ENCODE data around the gene RAB13. TPM values are rescaled to one million over a fixed set of nuclear protein-coding genes. Genes with fewer than 3 reads are reported as not detected.

RAB13 gene
- total RNA-seq, 1 donor from 2014 or later, result 35.4 TPM

- peak in 1 of 2 donors; percentile 14 for DNase-seq (ENCODE audit: low read depth in 2 of 2)
These were observed 28.4 kb downstream of the RAB13 start for GRCh38 chr1:153957744-153958110.

- no peak for DNase-seq (ENCODE audit: low read depth in 2 of 2)
These were observed 29.0 kb downstream of the RAB13 start for GRCh38 chr1:153956997-153957715.

GRCh38 chr1:153954826-153955225 lies 31.3 kb downstream of the RAB13 start:
- DNase-seq (ENCODE audit: low read depth in 2 of 2), result no peak

GRCh38 chr1:153953859-153954365 lies 32.2 kb downstream of the RAB13 start:
- no peak for DNase-seq (ENCODE audit: low read depth in 2 of 2)

GRCh38 chr1:153951801-153952200 lies 34.3 kb downstream of the RAB13 start:
- no peak for DNase-seq (ENCODE audit: low read depth in 2 of 2)

GRCh38 chr1:153951183-153951582 lies 35.0 kb downstream of the RAB13 start:
- DNase-seq (ENCODE audit: low read depth in 2 of 2), result no peak

- DNase-seq (ENCODE audit: low read depth in 2 of 2), result peak; percentile 46 to 85
These were observed 39.4 kb downstream of the RAB13 start, which contains the start of gene DENND4B for GRCh38 chr1:153946622-153947241. Gene DENND4B (minus strand): TSS chr1:153946718. CDS start chr1:153944374, 2,344 bp downstream.

GRCh38 chr1:153945795-153946621 lies 40.1 kb downstream of the RAB13 start:
- peak; percentile 56 to 83 for DNase-seq (ENCODE audit: low read depth in 2 of 2)

GRCh38 chr1:153945131-153945794 lies 40.9 kb downstream of the RAB13 start:
- DNase-seq (ENCODE audit: low read depth in 2 of 2), result peak; percentile 36 to 53

GRCh38 chr1:153944827-153945117 lies 41.4 kb downstream of the RAB13 start:
- no peak for DNase-seq (ENCODE audit: low read depth in 2 of 2)

GRCh38 chr1:153944005-153944826 lies 41.9 kb downstream of the RAB13 start:
- DNase-seq (ENCODE audit: low read depth in 2 of 2), result no peak

- DNase-seq (ENCODE audit: low read depth in 2 of 2), result no peak
These were observed 43.2 kb downstream of the RAB13 start for GRCh38 chr1:153942766-153943549.

GRCh38 chr1:153941826-153942725 lies 44.1 kb downstream of the RAB13 start:
- no peak for DNase-seq (ENCODE audit: low read depth in 2 of 2)

GRCh38 chr1:153940756-153941155 lies 45.4 kb downstream of the RAB13 start:
- DNase-seq (ENCODE audit: low read depth in 2 of 2), result no peak

GRCh38 chr1:153939476-153939875 lies 46.7 kb downstream of the RAB13 start:
- no peak for DNase-seq (ENCODE audit: low read depth in 2 of 2)

- DNase-seq (ENCODE audit: low read depth in 2 of 2), result no peak
These were observed 47.1 kb downstream of the RAB13 start for GRCh38 chr1:153938996-153939395.

GRCh38 chr1:153937331-153937730 lies 48.8 kb downstream of the RAB13 start:
- no peak for DNase-seq (ENCODE audit: low read depth in 2 of 2)

GRCh38 chr1:153936011-153936802 lies 49.9 kb downstream of the RAB13 start:
- no peak for DNase-seq (ENCODE audit: low read depth in 2 of 2)

Data from dermis microvascular lymphatic vessel endothelial cell (primary cell).